ENCODE measurements around the gene KCTD3.

GRCh38 chr1:215523906-215524305 is 43.2 kb upstream of the KCTD3 start:
- TF ChIP-seq CTCF (IDR thresholded peaks at IDR 0.05): no peak
- no peak for TF ChIP-seq POLR2A (IDR thresholded peaks at IDR 0.05)

All from lower leg skin (tissue), 3 donors.